Measurements from ENCODE around the gene TTC27.
"Not testable (repeated sequence)": the region's sequence is repeated elsewhere in the genome, so short reads cannot be mapped to it uniquely, and the experiment has no call there.

The TTC27 gene

DNA sequence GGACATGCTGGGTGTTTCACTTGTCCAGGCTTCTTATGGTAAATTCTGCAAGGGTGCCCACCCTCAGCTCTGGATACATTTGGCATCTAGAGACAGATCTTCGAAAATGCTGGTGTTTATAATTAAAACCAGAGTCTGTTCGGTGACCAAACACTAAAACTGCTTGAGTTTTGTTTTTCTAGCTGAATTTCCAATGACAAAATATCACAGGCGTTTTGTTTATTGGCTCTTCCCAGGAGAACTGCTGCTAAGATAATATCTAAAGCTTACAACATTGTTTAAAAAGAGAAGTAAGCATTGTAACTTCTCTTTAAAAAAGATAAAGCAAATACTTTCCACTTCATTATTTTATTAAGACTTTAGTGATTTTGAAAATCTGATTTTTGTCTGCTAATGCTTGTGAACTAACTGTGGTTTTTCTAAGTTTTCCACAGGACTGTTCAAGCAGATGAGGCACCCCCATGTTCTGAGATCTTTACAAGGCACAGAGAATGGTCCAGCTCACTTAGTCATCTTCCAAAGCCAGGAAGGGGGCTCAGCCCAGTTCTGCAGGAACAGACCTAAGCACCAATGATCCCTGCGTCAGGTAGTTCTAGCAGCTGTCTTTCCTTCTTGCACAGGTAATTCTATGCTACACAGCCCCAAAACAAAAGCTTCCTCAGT, 224.1 kb downstream of the TTC27 start:
- Histone ChIP-seq H3K36me3 (ENCODE audit: insufficient read depth, low read length) (no peaks in the 10 kb centered on the region), H3K4me3 (ENCODE audit: low read length) (no peak overlapping the region), H3K27ac (ENCODE audit: low read depth, low read length) (no peak overlapping the region), H3K27me3 (ENCODE audit: insufficient read depth, low read length) (no peaks in the 10 kb centered on the region), H3K9me3 (ENCODE audit: insufficient read depth, low read depth, low read length) (no peaks in the 10 kb centered on the region), H3K4me1 (ENCODE audit: insufficient read depth, low read length) (no peaks in the 10 kb centered on the region), H3K9ac (ENCODE audit: low read depth, low read length) (no peak overlapping the region)
- WGBS = 86% methylated on average over 4 of the region's 4 CpGs

DNA sequence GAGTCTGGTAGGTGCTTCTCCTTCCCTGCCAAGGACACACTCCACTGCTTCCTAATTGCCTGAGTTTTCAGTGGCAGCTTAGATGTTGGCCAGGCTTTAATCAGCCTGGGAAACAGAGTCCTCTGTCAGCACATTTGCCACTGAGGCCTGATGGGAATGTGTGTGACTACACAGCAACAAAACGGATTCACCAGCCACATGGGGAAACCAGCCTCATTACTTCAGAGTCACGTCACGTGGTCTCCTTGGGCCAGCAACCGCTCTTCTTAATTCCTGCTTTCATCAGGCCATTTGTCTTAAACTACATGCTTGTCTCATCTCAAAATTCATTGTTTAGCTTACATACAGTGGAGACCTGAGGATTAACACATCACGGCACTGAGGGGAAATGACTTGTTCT, 225.0 kb downstream of the TTC27 start:
- Histone ChIP-seq H3K4me1 (ENCODE audit: insufficient read depth, low read length) (no peaks in the 10 kb centered on the region), H3K9me3 (ENCODE audit: insufficient read depth, low read depth, low read length) (no peaks in the 10 kb centered on the region), H3K36me3 (ENCODE audit: insufficient read depth, low read length) (no peaks in the 10 kb centered on the region), H3K27me3 (ENCODE audit: insufficient read depth, low read length) (no peaks in the 10 kb centered on the region), H3K27ac (ENCODE audit: low read depth, low read length) (no peak overlapping the region), H3K4me3 (ENCODE audit: low read length) (no peak overlapping the region), H3K9ac (ENCODE audit: low read depth, low read length) (no peak overlapping the region)
- WGBS = 97% methylated on average over 5 of the region's 5 CpGs

DNA sequence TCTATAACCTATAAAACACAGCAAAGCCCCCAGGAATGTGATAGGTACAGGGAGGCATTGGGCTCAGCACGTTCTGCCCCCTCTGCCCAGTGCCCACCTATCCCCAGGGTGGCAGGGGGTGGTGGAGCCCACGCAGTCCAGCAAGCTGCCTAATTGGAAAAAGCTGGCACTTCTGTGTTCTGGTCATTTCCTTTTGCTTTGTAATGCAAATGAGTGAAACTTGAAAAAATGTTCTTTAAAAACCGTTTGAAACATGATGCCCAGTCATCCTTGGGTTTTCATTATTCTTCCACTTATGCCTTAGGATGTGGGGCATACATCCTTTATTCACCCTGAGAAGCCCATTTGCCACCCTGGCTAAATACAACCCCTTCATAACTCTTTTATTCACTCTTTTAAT, 229.0 kb downstream of the TTC27 start:
- no peaks in the 10 kb centered on the region for H3K9me3 ChIP-seq (ENCODE audit: insufficient read depth, low read depth, low read length)
- no peaks in the 10 kb centered on the region for H3K4me1 ChIP-seq (ENCODE audit: insufficient read depth, low read length)
- H3K27ac ChIP-seq (ENCODE audit: low read depth, low read length) = no peak overlapping the region
- H3K9ac ChIP-seq (ENCODE audit: low read depth, low read length) = no peak overlapping the region
- no peaks in the 10 kb centered on the region for H3K36me3 ChIP-seq (ENCODE audit: insufficient read depth, low read length)
- WGBS = 86% methylated on average over 3 of the region's 3 CpGs
- H3K4me3 ChIP-seq (ENCODE audit: low read length) = no peak overlapping the region
- H3K27me3 ChIP-seq (ENCODE audit: insufficient read depth, low read length) = no peaks in the 10 kb centered on the region

DNA sequence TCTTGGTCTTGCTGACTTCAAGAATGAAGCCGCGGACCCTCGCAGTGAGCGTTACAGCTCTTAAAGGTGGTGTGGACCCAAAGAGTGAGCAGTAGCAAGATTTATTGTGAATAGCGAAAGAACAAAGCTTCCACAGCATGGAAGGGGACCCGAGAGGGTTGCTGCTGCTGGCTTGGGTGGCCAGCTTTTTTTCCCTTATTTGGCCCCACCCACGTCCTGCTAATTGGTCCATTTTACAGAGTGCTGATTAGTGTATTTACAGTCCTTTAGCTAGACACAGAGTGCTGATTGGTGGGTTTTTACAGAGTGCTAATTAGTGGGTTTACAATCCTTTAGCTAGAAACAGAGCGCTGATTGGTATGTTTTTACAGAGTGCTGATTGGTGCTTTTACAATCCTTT, 230.9 kb downstream of the TTC27 start:
- no peak overlapping the region for H3K4me3 ChIP-seq (ENCODE audit: low read length)
- 93% methylated on average over 8 of the region's 8 CpGs for WGBS
- no peaks in the 10 kb centered on the region for H3K4me1 ChIP-seq (ENCODE audit: insufficient read depth, low read length)
- H3K9ac ChIP-seq (ENCODE audit: low read depth, low read length) = no peak overlapping the region
- no peaks in the 10 kb centered on the region for H3K36me3 ChIP-seq (ENCODE audit: insufficient read depth, low read length)
- H3K27ac ChIP-seq (ENCODE audit: low read depth, low read length) = no peak overlapping the region
- H3K9me3 ChIP-seq (ENCODE audit: insufficient read depth, low read depth, low read length) = no peaks in the 10 kb centered on the region
- H3K27me3 ChIP-seq (ENCODE audit: insufficient read depth, low read length) = no peaks in the 10 kb centered on the region

DNA sequence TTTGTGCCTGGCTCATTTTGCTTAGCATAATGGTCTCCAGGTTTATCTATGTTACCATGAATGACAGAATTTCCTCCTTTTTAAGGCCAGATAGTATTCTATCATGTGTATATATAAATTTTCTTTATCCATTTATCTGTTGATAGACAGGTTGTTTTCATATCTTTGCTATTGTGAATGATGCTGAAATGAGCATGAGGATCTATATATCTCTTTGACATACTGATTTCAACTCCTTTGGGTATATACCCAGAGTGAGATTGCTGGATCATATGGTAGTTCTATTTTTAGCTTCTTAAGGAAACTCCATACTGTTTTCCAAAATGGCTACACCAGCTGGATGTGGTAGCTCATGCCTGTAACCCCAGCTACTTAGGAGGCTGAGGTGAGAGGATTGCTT, 232.5 kb downstream of the TTC27 start:
- H3K4me1 ChIP-seq (ENCODE audit: insufficient read depth, low read length) = no peaks in the 10 kb centered on the region
- H3K9me3 ChIP-seq (ENCODE audit: insufficient read depth, low read depth, low read length) = no peaks in the 10 kb centered on the region
- no peak overlapping the region for H3K4me3 ChIP-seq (ENCODE audit: low read length)
- no peaks in the 10 kb centered on the region for H3K36me3 ChIP-seq (ENCODE audit: insufficient read depth, low read length)
- H3K27me3 ChIP-seq (ENCODE audit: insufficient read depth, low read length) = no peaks in the 10 kb centered on the region
- no peak overlapping the region for H3K27ac ChIP-seq (ENCODE audit: low read depth, low read length)
- H3K9ac ChIP-seq (ENCODE audit: low read depth, low read length) = no peak overlapping the region

DNA sequence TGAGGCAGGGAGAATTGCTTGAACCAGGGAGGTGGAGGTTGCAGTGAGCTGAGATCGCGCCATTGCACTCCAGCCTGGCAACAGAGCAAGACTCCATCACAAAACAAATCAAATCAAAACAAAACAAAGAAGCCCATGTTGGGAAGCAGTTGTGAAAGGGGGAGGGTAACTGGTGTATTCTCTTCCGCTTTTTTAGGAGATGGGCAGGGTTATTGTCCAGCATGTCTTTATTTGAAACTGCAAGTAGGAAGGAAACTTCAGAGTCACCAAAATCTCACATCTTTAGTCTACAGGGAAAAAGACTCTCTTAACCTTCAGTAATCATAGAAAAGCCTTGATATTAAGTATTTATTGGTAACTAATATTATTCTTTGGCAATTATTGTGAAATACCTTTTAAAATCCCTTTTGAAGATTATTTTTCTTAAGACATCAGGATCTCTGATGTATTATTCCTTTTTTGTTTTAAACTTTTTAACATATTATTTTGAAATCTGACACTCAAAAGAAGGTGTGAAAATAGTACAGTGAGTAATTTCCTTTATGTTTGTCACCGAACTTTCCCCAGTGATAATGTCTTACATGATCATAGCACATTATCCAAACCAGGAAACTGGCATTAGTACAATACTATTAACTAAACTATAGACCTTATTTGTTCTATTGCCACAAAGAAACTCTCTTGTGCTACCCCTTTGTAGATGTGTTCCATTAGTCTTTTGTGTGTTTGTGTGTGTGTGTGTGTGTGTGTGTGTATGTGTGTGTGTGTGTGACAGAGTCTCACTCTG, 234.6 kb downstream of the TTC27 start:
- Histone ChIP-seq H3K36me3 (ENCODE audit: insufficient read depth, low read length) (no peaks in the 10 kb centered on the region), H3K4me3 (ENCODE audit: low read length) (no peak overlapping the region), H3K27ac (ENCODE audit: low read depth, low read length) (no peak overlapping the region), H3K4me1 (ENCODE audit: insufficient read depth, low read length) (no peaks in the 10 kb centered on the region), H3K27me3 (ENCODE audit: insufficient read depth, low read length) (no peaks in the 10 kb centered on the region), H3K9me3 (ENCODE audit: insufficient read depth, low read depth, low read length) (no peaks in the 10 kb centered on the region), H3K9ac (ENCODE audit: low read depth, low read length) (no peak overlapping the region)
- WGBS = 83% methylated on average over 3 of the region's 4 CpGs

DNA sequence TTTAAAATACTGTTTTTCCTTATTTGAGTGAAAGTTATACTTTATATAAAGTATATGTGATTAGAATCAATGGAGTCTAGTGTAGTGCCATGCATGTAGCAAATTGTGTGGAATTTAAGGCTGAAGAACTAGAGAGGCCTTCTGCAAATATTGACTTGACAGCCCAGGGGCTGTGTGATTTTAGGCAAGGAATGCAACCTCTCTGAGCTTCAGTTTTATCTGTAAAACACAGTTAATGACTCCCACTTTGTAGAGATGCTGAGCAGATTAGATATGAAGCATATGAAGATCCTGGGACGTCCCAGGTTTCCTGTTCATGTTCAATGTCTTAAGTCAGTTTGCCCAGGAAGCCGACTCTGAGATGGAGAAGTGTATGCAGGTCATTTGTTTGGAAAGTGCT, 235.5 kb downstream of the TTC27 start:
- Histone ChIP-seq H3K36me3 (ENCODE audit: insufficient read depth, low read length) (no peaks in the 10 kb centered on the region), H3K27me3 (ENCODE audit: insufficient read depth, low read length) (no peaks in the 10 kb centered on the region), H3K4me3 (ENCODE audit: low read length) (no peak overlapping the region), H3K9me3 (ENCODE audit: insufficient read depth, low read depth, low read length) (no peaks in the 10 kb centered on the region), H3K9ac (ENCODE audit: low read depth, low read length) (no peak overlapping the region), H3K27ac (ENCODE audit: low read depth, low read length) (no peak overlapping the region), H3K4me1 (ENCODE audit: insufficient read depth, low read length) (no peaks in the 10 kb centered on the region)
- 87% methylated on average over 2 of the region's 2 CpGs for WGBS

DNA sequence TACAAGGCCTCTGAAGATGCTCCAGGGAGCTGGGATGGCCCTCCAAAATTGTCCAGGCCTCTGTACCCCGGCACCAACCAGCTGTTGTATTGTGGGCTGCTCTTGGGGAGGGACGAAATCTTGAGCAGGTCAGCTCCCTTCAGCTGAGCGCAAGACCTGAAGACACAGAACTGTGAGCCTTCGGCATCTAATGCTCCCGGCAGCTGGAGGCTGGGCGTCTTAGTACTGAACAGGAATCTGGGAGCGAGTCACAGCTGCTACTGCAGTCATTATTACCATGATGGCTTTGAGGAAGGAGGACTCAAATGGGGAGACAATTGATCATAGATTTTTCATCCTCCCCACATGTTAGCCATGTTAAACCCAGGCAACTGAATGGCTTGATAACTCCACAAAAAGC, 236.0 kb downstream of the TTC27 start:
- Histone ChIP-seq H3K4me1 (ENCODE audit: insufficient read depth, low read length) (no peaks in the 10 kb centered on the region), H3K9ac (ENCODE audit: low read depth, low read length) (no peak overlapping the region), H3K9me3 (ENCODE audit: insufficient read depth, low read depth, low read length) (no peaks in the 10 kb centered on the region), H3K27me3 (ENCODE audit: insufficient read depth, low read length) (no peaks in the 10 kb centered on the region), H3K36me3 (ENCODE audit: insufficient read depth, low read length) (no peaks in the 10 kb centered on the region), H3K27ac (ENCODE audit: low read depth, low read length) (no peak overlapping the region), H3K4me3 (ENCODE audit: low read length) (no peak overlapping the region)
- 93% methylated on average over 7 of the region's 7 CpGs for WGBS

DNA sequence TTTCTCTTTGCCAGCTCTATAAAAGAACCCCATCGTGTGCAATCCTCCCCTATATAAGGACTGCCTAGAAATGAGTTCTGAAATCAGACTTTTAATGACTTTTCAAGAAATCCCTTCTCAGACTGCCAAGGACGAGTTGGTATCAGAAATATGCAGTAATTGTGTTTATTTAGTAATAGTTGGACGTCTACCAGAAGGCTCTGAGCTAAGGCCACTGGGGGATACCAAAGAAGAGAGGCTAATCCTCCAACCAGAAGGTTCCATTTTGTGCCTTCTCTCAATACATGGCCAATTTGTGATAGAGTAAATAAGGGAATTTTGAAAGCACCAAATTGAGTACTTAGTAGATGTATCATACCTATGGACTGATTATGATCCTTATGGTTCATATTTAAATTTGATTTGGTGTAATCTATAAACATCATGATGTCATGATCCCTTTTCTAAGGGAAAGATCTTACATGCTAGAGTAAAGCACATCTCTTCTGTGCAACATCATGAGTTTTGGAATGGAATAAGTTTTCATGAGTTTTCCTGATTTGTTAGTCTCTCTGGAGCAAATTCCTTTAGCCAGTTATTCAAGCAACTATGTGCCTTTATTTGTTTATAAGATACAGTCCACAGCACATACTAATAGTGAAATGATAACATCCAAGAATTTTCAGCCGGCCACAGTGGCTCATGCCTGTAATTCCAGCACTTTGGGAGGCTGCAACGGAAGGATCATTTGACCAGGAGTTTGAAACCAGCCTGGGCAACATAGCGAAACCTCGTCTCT, 236.7 kb downstream of the TTC27 start:
- WGBS = 92% methylated on average over 7 of the region's 7 CpGs

DNA sequence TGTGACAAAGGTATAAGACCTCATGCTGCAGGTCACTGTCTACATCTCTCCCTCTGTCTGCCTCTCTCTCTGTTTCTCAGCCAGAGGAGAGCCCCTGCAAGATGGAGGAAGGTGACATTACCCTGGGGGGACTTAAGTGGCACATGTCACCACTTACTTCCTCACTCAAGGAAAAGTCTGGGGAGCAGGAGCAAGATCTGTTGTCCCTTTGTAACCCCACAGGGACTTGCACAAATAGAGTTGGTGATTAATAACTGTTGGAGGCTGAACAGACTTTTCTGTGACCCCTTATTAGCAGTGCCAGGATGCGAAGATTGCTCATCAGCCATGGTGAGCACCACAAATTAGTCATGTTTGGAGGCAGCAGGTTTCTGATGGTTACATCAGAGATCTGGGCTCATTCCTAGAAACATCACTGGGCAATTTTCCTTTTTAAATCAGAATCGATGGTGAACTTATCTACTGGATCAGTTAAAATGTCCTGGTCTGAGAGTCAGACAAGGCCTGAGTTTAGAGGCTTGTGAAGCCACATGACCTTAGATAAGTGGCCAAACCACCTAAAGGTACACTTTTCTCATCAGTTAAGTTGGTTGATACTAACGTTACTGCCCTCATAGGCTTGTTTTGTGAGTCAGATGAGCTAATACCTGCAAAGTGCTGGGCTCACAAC, 237.7 kb downstream of the TTC27 start:
- 89% methylated on average over 3 of the region's 3 CpGs for WGBS
- H3K4me3 ChIP-seq (ENCODE audit: low read length) = no peak overlapping the region
- no peaks in the 10 kb centered on the region for H3K27me3 ChIP-seq (ENCODE audit: insufficient read depth, low read length)
- no peaks in the 10 kb centered on the region for H3K4me1 ChIP-seq (ENCODE audit: insufficient read depth, low read length)
- no peaks in the 10 kb centered on the region for H3K36me3 ChIP-seq (ENCODE audit: insufficient read depth, low read length)
- H3K9me3 ChIP-seq (ENCODE audit: insufficient read depth, low read depth, low read length) = no peaks in the 10 kb centered on the region
- H3K27ac ChIP-seq (ENCODE audit: low read depth, low read length) = no peak overlapping the region
- no peak overlapping the region for H3K9ac ChIP-seq (ENCODE audit: low read depth, low read length)

More for the DNA sequence above, 236.7 kb downstream of the TTC27 start:
- H3K36me3 ChIP-seq (ENCODE audit: insufficient read depth, low read length) = no peaks in the 10 kb centered on the region
- no peaks in the 10 kb centered on the region for H3K27me3 ChIP-seq (ENCODE audit: insufficient read depth, low read length)
- no peaks in the 10 kb centered on the region for H3K4me1 ChIP-seq (ENCODE audit: insufficient read depth, low read length)
- no peak overlapping the region for H3K9ac ChIP-seq (ENCODE audit: low read depth, low read length)
- H3K9me3 ChIP-seq (ENCODE audit: insufficient read depth, low read depth, low read length) = no peaks in the 10 kb centered on the region
- no peak overlapping the region for H3K27ac ChIP-seq (ENCODE audit: low read depth, low read length)
- H3K4me3 ChIP-seq (ENCODE audit: low read length) = no peak overlapping the region

DNA sequence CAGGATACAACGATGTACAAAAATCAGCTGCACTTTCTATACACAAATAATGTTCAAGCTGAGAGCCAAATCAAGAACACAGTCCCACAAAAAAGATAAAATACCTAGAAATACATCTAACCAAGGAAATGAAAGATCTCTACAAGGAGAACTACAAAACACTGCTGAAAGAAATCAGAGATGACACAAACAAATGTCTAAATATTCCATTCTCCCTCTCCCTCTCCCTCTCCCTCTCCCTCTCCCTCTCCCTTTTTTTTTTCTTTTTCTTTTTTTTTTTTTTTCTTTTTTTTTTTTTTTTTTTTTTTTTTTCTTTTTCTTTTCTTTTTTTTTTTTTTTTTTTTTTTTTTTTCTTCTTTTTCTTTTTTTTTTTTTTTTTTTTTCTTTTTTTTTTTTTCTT, 238.6 kb downstream of the TTC27 start:
- not testable (repeated sequence) for H3K9ac ChIP-seq (ENCODE audit: low read depth, low read length); H3K4me1 ChIP-seq (ENCODE audit: insufficient read depth, low read length); H3K36me3 ChIP-seq (ENCODE audit: insufficient read depth, low read length); H3K4me3 ChIP-seq (ENCODE audit: low read length); H3K27me3 ChIP-seq (ENCODE audit: insufficient read depth, low read length); H3K9me3 ChIP-seq (ENCODE audit: insufficient read depth, low read depth, low read length); H3K27ac ChIP-seq (ENCODE audit: low read depth, low read length)
- WGBS = 94% methylated on average over 1 of the region's 1 CpG

Measured in HUES64 (cell line).